ENCODE results near the gene CD28.
A peak's percentile ranks its signal among the peaks of the same experiment; 100 is the strongest.

The CD28 gene

GRCh38 chr2:203718087-203718486 is 11.6 kb downstream of the CD28 start:
- no peaks in the 10 kb centered on the region for H3K27me3 Mint-ChIP-seq
- peaks cover 48% of the 10 kb centered on the region for H3K36me3 Mint-ChIP-seq (ENCODE audit: low read depth)
- H3K4me1 Mint-ChIP-seq (ENCODE audit: low read depth): peaks cover 100% of the 10 kb centered on the region
- peaks cover 5% of the 10 kb centered on the region for H3K9me3 Mint-ChIP-seq
- H3K4me3 Mint-ChIP-seq: peak overlapping the region; percentile 75
- H3K27ac Mint-ChIP-seq: peak overlapping the region; percentile 96

GRCh38 chr2:203719456-203720410 is 13.3 kb downstream of the CD28 start:
- Mint-ChIP-seq H3K4me1 (ENCODE audit: low read depth) (peaks cover 96% of the 10 kb centered on the region), H3K27ac (peak overlapping the region; percentile 96), H3K9me3 (peaks cover 10% of the 10 kb centered on the region), H3K36me3 (ENCODE audit: low read depth) (peaks cover 46% of the 10 kb centered on the region), H3K27me3 (no peaks in the 10 kb centered on the region), H3K4me3 (peak overlapping the region; percentile 75)

GRCh38 chr2:203720915-203721672 is 14.7 kb downstream of the CD28 start:
- H3K4me1 Mint-ChIP-seq (ENCODE audit: low read depth): peaks cover 94% of the 10 kb centered on the region
- no peaks in the 10 kb centered on the region for H3K27me3 Mint-ChIP-seq
- H3K27ac Mint-ChIP-seq: peak overlapping the region; percentile 88

GRCh38 chr2:203721781-203722300 is 15.4 kb downstream of the CD28 start:
- H3K4me3 Mint-ChIP-seq: peak overlapping the region; percentile 9
- H3K27me3 Mint-ChIP-seq: no peaks in the 10 kb centered on the region
- peaks cover 46% of the 10 kb centered on the region for H3K36me3 Mint-ChIP-seq (ENCODE audit: low read depth)

More at GRCh38 chr2:203720915-203721672, 14.7 kb downstream of the CD28 start:
- Mint-ChIP-seq H3K9me3 (peaks cover 10% of the 10 kb centered on the region), H3K4me3 (peak overlapping the region; percentile 32), H3K36me3 (ENCODE audit: low read depth) (peaks cover 43% of the 10 kb centered on the region)

GRCh38 chr2:203722411-203722810 is 16.0 kb downstream of the CD28 start:
- Mint-ChIP-seq H3K27ac (peak overlapping the region; percentile 88), H3K4me3 (peak overlapping the region; percentile 9), H3K9me3 (peaks cover 10% of the 10 kb centered on the region), H3K36me3 (ENCODE audit: low read depth) (peaks cover 49% of the 10 kb centered on the region), H3K27me3 (no peaks in the 10 kb centered on the region), H3K4me1 (ENCODE audit: low read depth) (peaks cover 90% of the 10 kb centered on the region)

More at GRCh38 chr2:203721781-203722300, 15.4 kb downstream of the CD28 start:
- H3K27ac Mint-ChIP-seq: peak overlapping the region; percentile 88
- peaks cover 94% of the 10 kb centered on the region for H3K4me1 Mint-ChIP-seq (ENCODE audit: low read depth)
- H3K9me3 Mint-ChIP-seq: peaks cover 10% of the 10 kb centered on the region

GRCh38 chr2:203728321-203728720 is 21.9 kb downstream of the CD28 start:
- Mint-ChIP-seq H3K9me3 (peaks cover 5% of the 10 kb centered on the region), H3K36me3 (ENCODE audit: low read depth) (peaks cover 66% of the 10 kb centered on the region), H3K27ac (peak overlapping the region; percentile 49), H3K27me3 (no peaks in the 10 kb centered on the region), H3K4me3 (no peak overlapping the region), H3K4me1 (ENCODE audit: low read depth) (peaks cover 87% of the 10 kb centered on the region)

- H3K36me3 Mint-ChIP-seq (ENCODE audit: low read depth): peaks cover 76% of the 10 kb centered on the region
- H3K27me3 Mint-ChIP-seq: no peaks in the 10 kb centered on the region
- H3K4me1 Mint-ChIP-seq (ENCODE audit: low read depth): peaks cover 92% of the 10 kb centered on the region
- H3K27ac Mint-ChIP-seq: peak overlapping the region; percentile 90
- no peaks in the 10 kb centered on the region for H3K9me3 Mint-ChIP-seq
- H3K4me3 Mint-ChIP-seq: peak overlapping the region; percentile 17
Measured at GRCh38 chr2:203730076-203730729, 23.8 kb downstream of the CD28 start.

GRCh38 chr2:203730883-203731282 is 24.4 kb downstream of the CD28 start:
- no peaks in the 10 kb centered on the region for H3K27me3 Mint-ChIP-seq
- peaks cover 92% of the 10 kb centered on the region for H3K4me1 Mint-ChIP-seq (ENCODE audit: low read depth)
- H3K9me3 Mint-ChIP-seq: no peaks in the 10 kb centered on the region
- peak overlapping the region; percentile 17 for H3K4me3 Mint-ChIP-seq
- peaks cover 80% of the 10 kb centered on the region for H3K36me3 Mint-ChIP-seq (ENCODE audit: low read depth)
- peak overlapping the region; percentile 90 for H3K27ac Mint-ChIP-seq

GRCh38 chr2:203732092-203732952 is 25.9 kb downstream of the CD28 start:
- Mint-ChIP-seq H3K36me3 (ENCODE audit: low read depth) (peaks cover 75% of the 10 kb centered on the region), H3K4me1 (ENCODE audit: low read depth) (peaks cover 95% of the 10 kb centered on the region), H3K27ac (peak overlapping the region; percentile 100), H3K27me3 (no peaks in the 10 kb centered on the region), H3K9me3 (no peaks in the 10 kb centered on the region), H3K4me3 (peak overlapping the region; percentile 38)

- H3K4me3 Mint-ChIP-seq: peak overlapping the region; percentile 38
- no peaks in the 10 kb centered on the region for H3K27me3 Mint-ChIP-seq
- H3K36me3 Mint-ChIP-seq (ENCODE audit: low read depth): peaks cover 70% of the 10 kb centered on the region
- peak overlapping the region; percentile 100 for H3K27ac Mint-ChIP-seq
- peaks cover 99% of the 10 kb centered on the region for H3K4me1 Mint-ChIP-seq (ENCODE audit: low read depth)
- no peaks in the 10 kb centered on the region for H3K9me3 Mint-ChIP-seq
Measured at GRCh38 chr2:203732953-203733510, 26.6 kb downstream of the CD28 start.

GRCh38 chr2:203733684-203734083 is 27.2 kb downstream of the CD28 start:
- peak overlapping the region; percentile 100 for H3K27ac Mint-ChIP-seq
- no peaks in the 10 kb centered on the region for H3K27me3 Mint-ChIP-seq
- peaks cover 100% of the 10 kb centered on the region for H3K4me1 Mint-ChIP-seq (ENCODE audit: low read depth)
- H3K9me3 Mint-ChIP-seq: no peaks in the 10 kb centered on the region
- peaks cover 67% of the 10 kb centered on the region for H3K36me3 Mint-ChIP-seq (ENCODE audit: low read depth)
- H3K4me3 Mint-ChIP-seq: peak overlapping the region; percentile 38

- H3K27ac Mint-ChIP-seq: peak overlapping the region; percentile 100
Measured at GRCh38 chr2:203734276-203734983, 28.0 kb downstream of the CD28 start.

GRCh38 chr2:203737360-203737759 is 30.9 kb downstream of the CD28 start:
- no peaks in the 10 kb centered on the region for H3K9me3 Mint-ChIP-seq
- H3K4me3 Mint-ChIP-seq: peak overlapping the region; percentile 47
- H3K27ac Mint-ChIP-seq: peak overlapping the region; percentile 100
- peaks cover 100% of the 10 kb centered on the region for H3K4me1 Mint-ChIP-seq (ENCODE audit: low read depth)
- peaks cover 52% of the 10 kb centered on the region for H3K36me3 Mint-ChIP-seq (ENCODE audit: low read depth)
- H3K27me3 Mint-ChIP-seq: no peaks in the 10 kb centered on the region

More at GRCh38 chr2:203734276-203734983, 28.0 kb downstream of the CD28 start:
- peaks cover 64% of the 10 kb centered on the region for H3K36me3 Mint-ChIP-seq (ENCODE audit: low read depth)
- no peaks in the 10 kb centered on the region for H3K9me3 Mint-ChIP-seq
- peaks cover 100% of the 10 kb centered on the region for H3K4me1 Mint-ChIP-seq (ENCODE audit: low read depth)
- H3K4me3 Mint-ChIP-seq: peak overlapping the region; percentile 55
- H3K27me3 Mint-ChIP-seq: no peaks in the 10 kb centered on the region

Data from stimulated activated naive CD8-positive, alpha-beta T cell treated with anti-CD3 and anti-CD28 coated beads, Interleukin-15, Interleukin-2, amounts not matched to agents 100 ng/mL and 50 ng/mL, for 24 hours (primary cell).